ENCODE measurements around the gene GABRR3.

Gene GABRR3

DNA sequence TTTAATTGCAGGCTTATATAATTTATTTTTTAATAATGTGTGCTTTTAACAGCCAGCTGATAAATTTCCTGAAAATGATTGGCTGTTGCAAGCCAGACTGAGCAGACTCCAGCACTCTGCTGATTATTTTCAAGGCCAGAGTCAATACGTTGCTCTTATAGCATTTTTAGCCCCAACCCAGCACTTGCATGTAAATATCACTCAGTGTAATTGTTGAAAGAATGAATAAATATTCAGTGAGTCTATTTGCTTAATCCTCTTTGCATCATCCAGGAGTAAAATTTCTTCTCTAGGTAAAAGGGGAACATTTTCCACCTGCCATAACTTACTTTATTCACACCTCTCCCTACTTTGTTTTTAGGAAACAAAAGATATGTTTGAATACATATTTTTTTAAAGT lies 2.9 kb downstream of the GABRR3 start:
- Histone ChIP-seq H3K9me3 (ENCODE audit: control insufficient read depth, insufficient read depth, low read length) (no peaks in the 10 kb centered on the region), H3K27me3 (ENCODE audit: control insufficient read depth, low read length) (peaks cover 14% of the 10 kb centered on the region; the same call in 1 of the 2 replicates), H3K4me1 (ENCODE audit: control insufficient read depth, low read length) (no peaks in the 10 kb centered on the region), H3K4me3 (ENCODE audit: low read length) (no peak overlapping the region), H3F3A (ENCODE audit: control insufficient read depth, insufficient read depth) (no peaks in the 10 kb centered on the region), H3K79me2 (ENCODE audit: control insufficient read depth, low read length) (no peaks in the 10 kb centered on the region), H4K20me1 (ENCODE audit: control insufficient read depth, insufficient read depth, low read depth, low read length) (no peaks in the 10 kb centered on the region), H3K27ac (ENCODE audit: low read depth, low read length) (no peak overlapping the region), H3K9me2 (replicated peaks; ENCODE audit: control insufficient read depth, low read length) (no peaks in the 10 kb centered on the region), H3K36me3 (ENCODE audit: control insufficient read depth, low read length) (no peaks in the 10 kb centered on the region), H3K4me2 (ENCODE audit: low read length) (no peak overlapping the region)
- TF ChIP-seq EZH2phosphoT487 (IDR thresholded peaks at IDR 0.05; ENCODE audit: borderline replicate concordance, low read length), result no peak
- TF ChIP-seq, protein P1, sequence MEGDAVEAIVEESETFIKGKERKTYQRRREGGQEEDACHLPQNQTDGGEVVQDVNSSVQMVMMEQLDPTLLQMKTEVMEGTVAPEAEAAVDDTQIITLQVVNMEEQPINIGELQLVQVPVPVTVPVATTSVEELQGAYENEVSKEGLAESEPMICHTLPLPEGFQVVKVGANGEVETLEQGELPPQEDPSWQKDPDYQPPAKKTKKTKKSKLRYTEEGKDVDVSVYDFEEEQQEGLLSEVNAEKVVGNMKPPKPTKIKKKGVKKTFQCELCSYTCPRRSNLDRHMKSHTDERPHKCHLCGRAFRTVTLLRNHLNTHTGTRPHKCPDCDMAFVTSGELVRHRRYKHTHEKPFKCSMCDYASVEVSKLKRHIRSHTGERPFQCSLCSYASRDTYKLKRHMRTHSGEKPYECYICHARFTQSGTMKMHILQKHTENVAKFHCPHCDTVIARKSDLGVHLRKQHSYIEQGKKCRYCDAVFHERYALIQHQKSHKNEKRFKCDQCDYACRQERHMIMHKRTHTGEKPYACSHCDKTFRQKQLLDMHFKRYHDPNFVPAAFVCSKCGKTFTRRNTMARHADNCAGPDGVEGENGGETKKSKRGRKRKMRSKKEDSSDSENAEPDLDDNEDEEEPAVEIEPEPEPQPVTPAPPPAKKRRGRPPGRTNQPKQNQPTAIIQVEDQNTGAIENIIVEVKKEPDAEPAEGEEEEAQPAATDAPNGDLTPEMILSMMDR (IDR thresholded peaks at IDR 0.05; ENCODE audit: low read depth, low read length, poor library complexity, severe bottlenecking), result no peak

DNA sequence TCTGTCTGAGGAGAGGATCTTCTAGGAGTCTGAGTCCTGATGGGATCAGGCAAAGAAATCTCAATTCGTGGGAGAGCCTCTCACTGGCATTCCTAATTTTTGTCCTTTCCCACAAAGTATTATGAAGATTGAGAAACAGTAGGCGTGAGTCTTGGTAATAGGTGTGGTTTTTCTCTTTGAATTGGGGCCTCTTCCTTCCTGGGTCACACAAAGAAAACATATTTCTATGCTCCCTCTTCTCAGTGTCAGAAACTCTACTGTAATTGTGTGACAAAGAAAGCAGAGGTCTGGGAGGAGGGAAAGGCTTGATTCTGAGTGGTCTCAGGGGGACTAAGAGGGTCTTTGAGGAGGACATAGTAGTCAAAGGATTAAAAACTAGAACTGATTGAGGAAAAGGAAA lies 6.0 kb downstream of the GABRR3 start:
- H3K79me2 ChIP-seq (ENCODE audit: control insufficient read depth, low read length), result no peaks in the 10 kb centered on the region
- no peaks in the 10 kb centered on the region for H3K4me1 ChIP-seq (ENCODE audit: control insufficient read depth, low read length)
- H3K27me3 ChIP-seq (ENCODE audit: control insufficient read depth, low read length), result peaks cover 7% of the 10 kb centered on the region; the same call in 1 of the 2 replicates
- H3K27ac ChIP-seq (ENCODE audit: low read depth, low read length), result no peak overlapping the region
- no peak overlapping the region for H3K4me3 ChIP-seq (ENCODE audit: low read length)
- no peaks in the 10 kb centered on the region for H3F3A ChIP-seq (ENCODE audit: control insufficient read depth, insufficient read depth)
- no peak for TF ChIP-seq EZH2phosphoT487 (IDR thresholded peaks at IDR 0.05; ENCODE audit: borderline replicate concordance, low read length)
- TF ChIP-seq, protein P1 (IDR thresholded peaks at IDR 0.05; ENCODE audit: low read depth, low read length, poor library complexity, severe bottlenecking), result no peak
- H3K4me2 ChIP-seq (ENCODE audit: low read length), result no peak overlapping the region
- no peaks in the 10 kb centered on the region for H3K36me3 ChIP-seq (ENCODE audit: control insufficient read depth, low read length)
- H4K20me1 ChIP-seq (ENCODE audit: control insufficient read depth, insufficient read depth, low read depth, low read length), result no peaks in the 10 kb centered on the region
- H3K9me2 ChIP-seq (replicated peaks; ENCODE audit: control insufficient read depth, low read length), result no peaks in the 10 kb centered on the region
- H3K9me3 ChIP-seq (ENCODE audit: control insufficient read depth, insufficient read depth, low read length), result no peaks in the 10 kb centered on the region

DNA sequence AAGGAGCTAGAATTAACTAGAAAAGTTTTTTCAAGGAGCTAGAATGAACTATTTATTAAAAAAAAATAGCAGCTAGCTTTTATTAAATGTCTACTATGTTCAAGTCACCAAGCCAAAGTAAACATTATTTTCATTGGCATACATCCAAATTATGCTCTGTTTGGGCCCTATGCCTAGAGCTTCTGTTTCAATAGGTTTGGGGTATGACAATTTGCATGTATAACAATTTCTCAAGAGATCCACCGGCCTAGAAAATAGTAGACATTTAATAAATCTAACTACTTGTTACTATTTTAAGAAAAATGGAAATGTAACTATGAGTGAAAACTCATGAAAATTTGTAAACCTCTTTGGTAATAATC lies 8.0 kb downstream of the GABRR3 start:
- Histone ChIP-seq H3K9me2 (replicated peaks; ENCODE audit: control insufficient read depth, low read length) (no peaks in the 10 kb centered on the region), H3K27ac (ENCODE audit: low read depth, low read length) (no peak overlapping the region), H4K20me1 (ENCODE audit: control insufficient read depth, insufficient read depth, low read depth, low read length) (no peaks in the 10 kb centered on the region), H3K4me3 (ENCODE audit: low read length) (no peak overlapping the region), H3K27me3 (ENCODE audit: control insufficient read depth, low read length) (peaks cover 7% of the 10 kb centered on the region; the same call in 1 of the 2 replicates), H3K9me3 (ENCODE audit: control insufficient read depth, insufficient read depth, low read length) (no peaks in the 10 kb centered on the region), H3K36me3 (ENCODE audit: control insufficient read depth, low read length) (no peaks in the 10 kb centered on the region), H3K79me2 (ENCODE audit: control insufficient read depth, low read length) (no peaks in the 10 kb centered on the region), H3F3A (ENCODE audit: control insufficient read depth, insufficient read depth) (no peaks in the 10 kb centered on the region), H3K4me2 (ENCODE audit: low read length) (no peak overlapping the region), H3K4me1 (ENCODE audit: control insufficient read depth, low read length) (no peaks in the 10 kb centered on the region)
- TF ChIP-seq, protein P1 (IDR thresholded peaks at IDR 0.05; ENCODE audit: low read depth, low read length, poor library complexity, severe bottlenecking), result no peak
- TF ChIP-seq EZH2phosphoT487 (IDR thresholded peaks at IDR 0.05; ENCODE audit: borderline replicate concordance, low read length), result no peak
